HEK293T (cell line): ENCODE data around the gene SLC41A3.

Experiments
- CTCF ChIA-PET: fragments of 350-600 bp; formaldehyde crosslinking; extraction: SDS; loops from one replicate; lab custom pipeline; 2021; ENCODE audit warnings: antibody characterized with exemption, inconsistent platforms; lab: Yijun Ruan, JAX
- POLR2A ChIA-PET: fragments of 350-600 bp; formaldehyde crosslinking; extraction: SDS; loops from one replicate; lab custom pipeline; 2020; ENCODE audit warnings: antibody characterized with exemption, inconsistent platforms; lab: Yijun Ruan, JAX
- DNase-seq: peaks from one replicate; pipeline ENCODE4 v3.0.0; 2012; ENCODE audit warnings: mixed read lengths; ENCODE audit errors: extremely low spot score
- ARNT ChIP-seq: fragments of 450-650 bp; IDR thresholded peaks from 2 replicates; pipeline ENCODE4 v1.6.1; 2017; ENCODE audit warnings: mild to moderate bottlenecking
- BHLHE40 ChIP-seq: fragments of 450-650 bp; IDR thresholded peaks from 2 replicates; pipeline ENCODE4 v1.6.1; 2016; ENCODE audit warnings: mild to moderate bottlenecking, moderate library complexity, borderline replicate concordance
- CTBP1 ChIP-seq: fragments of 450-650 bp; IDR thresholded peaks from 2 replicates; pipeline ENCODE4 v1.6.1; 2016; ENCODE audit warnings: borderline replicate concordance
- ELF4 ChIP-seq: fragments of 450-650 bp; IDR thresholded peaks from 2 replicates; pipeline ENCODE4 v1.6.1; 2017; ENCODE audit warnings: antibody characterized with exemption
- FOXA1 ChIP-seq: fragments of 450-650 bp; IDR thresholded peaks from 2 replicates; pipeline ENCODE4 v1.6.1; 2016; ENCODE audit warnings: mild to moderate bottlenecking
- FOXK2 ChIP-seq: fragments of 450-650 bp; IDR thresholded peaks from 2 replicates; pipeline ENCODE4 v1.6.1; 2016; ENCODE audit warnings: mild to moderate bottlenecking
- FOXM1 ChIP-seq: fragments of 450-650 bp; IDR thresholded peaks from 2 replicates; pipeline ENCODE4 v1.6.1; 2017; ENCODE audit warnings: mild to moderate bottlenecking, borderline replicate concordance
- HDGF ChIP-seq: fragments of 450-650 bp; IDR thresholded peaks from 2 replicates; pipeline ENCODE4 v1.6.1; 2017; ENCODE audit warnings: antibody characterized with exemption, borderline replicate concordance
- L3MBTL2 ChIP-seq: fragments of 450-650 bp; conservative IDR thresholded peaks from 2 replicates; pipeline ENCODE4 v1.6.1; 2016; ENCODE audit warnings: mild to moderate bottlenecking
- LEF1 ChIP-seq: fragments of 450-650 bp; IDR thresholded peaks from 2 replicates; pipeline ENCODE4 v1.6.1; 2017; ENCODE audit warnings: mild to moderate bottlenecking, borderline replicate concordance
- NFRKB ChIP-seq: fragments of 450-650 bp; IDR thresholded peaks from 2 replicates; pipeline ENCODE4 v1.6.1; 2016; ENCODE audit warnings: mild to moderate bottlenecking, moderate library complexity
- SP1 ChIP-seq: fragments of 450-650 bp; IDR thresholded peaks from 2 replicates; pipeline ENCODE4 v1.6.1; 2017
- SUZ12 ChIP-seq: fragments of 450-650 bp; IDR thresholded peaks from 2 replicates; pipeline ENCODE4 v1.6.1; 2016; ENCODE audit warnings: mild to moderate bottlenecking
- TARDBP ChIP-seq: fragments of 450-650 bp; IDR thresholded peaks from 2 replicates; pipeline ENCODE4 v1.6.1; 2016
- ZNF384 ChIP-seq: fragments of 450-650 bp; IDR thresholded peaks from 2 replicates; pipeline ENCODE4 v1.6.1; 2016
- TF ChIP-seq, protein P1 (sequence below): fragments of 450-650 bp; IDR thresholded peaks from 2 replicates; pipeline ENCODE4 v1.6.1; 2016

SLC41A3 gene

DNA sequence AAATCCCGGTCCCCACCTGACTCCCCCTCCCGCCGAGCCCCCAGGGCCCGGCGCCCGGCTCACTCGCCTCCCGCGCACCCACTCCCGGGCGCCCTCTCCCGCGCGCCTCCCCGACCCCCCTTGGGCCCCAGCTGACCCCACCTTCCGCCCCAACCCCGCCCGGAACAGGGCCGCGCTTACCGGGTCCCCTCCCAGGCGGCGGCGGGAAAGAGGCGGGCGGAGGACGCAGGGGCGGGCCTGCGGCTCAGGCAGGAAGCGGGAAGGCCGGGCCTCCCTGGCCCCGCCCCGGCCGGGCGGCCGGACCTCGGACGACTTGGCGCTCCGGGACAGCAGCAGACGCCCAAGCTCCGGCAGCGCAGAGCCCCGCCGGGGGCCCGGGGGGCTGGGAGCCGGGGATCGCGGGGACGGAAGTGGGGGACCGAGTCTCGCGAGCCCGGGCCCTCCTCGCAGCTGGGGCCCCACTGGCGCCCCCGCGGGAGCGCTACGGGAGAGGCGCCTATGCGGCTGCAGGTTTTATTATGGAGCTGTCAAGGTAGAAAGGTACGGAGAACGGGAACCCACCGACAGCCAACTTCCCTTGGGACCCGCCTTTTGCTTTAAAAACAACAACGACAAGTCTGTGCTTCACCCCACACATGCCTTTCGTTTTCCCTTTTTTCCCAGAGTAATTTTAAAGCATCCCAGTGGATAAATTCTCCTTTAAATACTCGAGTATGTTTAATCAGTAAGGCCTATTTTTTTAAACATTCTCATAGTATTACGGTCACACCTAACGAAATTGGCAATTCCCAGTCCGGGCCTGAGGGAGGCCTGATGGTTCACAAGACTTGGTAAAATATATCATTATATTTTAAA, at the start of gene SLC41A3:
Gene SLC41A3 (minus strand): TSS at position 212 of the 855 bp plus-strand sequence. CDS start 15,905 bp downstream, outside the sequence.
- POLR2A ChIA-PET, result interaction anchor here (1.2 to 1.4 kb wide), 3 partner anchors 16 to 19 kb away, joined by 3 to 4 read pairs (median 3); no protein-coding TSS in a partner anchor
- DNase-seq, result peak; percentile 86
- peak; percentile 16; the same call in 1 of the 2 replicates for TF ChIP-seq L3MBTL2
- TF ChIP-seq ARNT, result no peak
- CTCF ChIA-PET, result interaction anchor here (0.5 kb wide), 1 partner anchor 553 kb away, joined by 3 read pairs; no protein-coding TSS in a partner anchor

DNA sequence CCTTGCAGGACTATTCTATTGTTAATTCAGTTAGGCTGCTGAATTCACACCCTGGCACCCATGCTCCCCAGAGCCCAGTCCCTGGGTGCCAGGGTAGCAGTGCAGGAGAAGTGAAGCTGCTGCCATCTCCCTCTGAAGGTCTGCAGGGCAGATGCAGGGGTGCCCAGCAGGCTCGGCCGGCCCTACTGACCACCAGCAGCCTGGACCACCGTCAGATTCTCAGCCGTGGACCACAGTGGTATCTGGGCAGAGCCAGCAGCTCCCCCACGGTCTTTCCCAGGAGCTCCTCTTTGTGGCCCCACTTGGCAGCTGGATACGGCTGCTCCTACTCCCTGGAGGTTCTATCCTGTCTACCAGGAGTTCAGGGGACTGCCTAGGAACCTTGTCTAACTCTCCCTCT, 49.7 kb upstream of the SLC41A3 start:
- CTCF ChIA-PET, result interaction anchor here (0.7 to 1.8 kb wide), 7 partner anchors 9 to 204 kb away, joined by 3 to 6 read pairs (median 4); no protein-coding TSS in a partner anchor
- TF ChIP-seq FOXA1, result no peak
- TF ChIP-seq L3MBTL2, result no peak
- TF ChIP-seq NFRKB, result no peak
- POLR2A ChIA-PET, result interaction anchor here (1.0 kb wide), 1 partner anchor 79 kb away, joined by 3 read pairs; no protein-coding TSS in a partner anchor
- DNase-seq, result no peak

DNA sequence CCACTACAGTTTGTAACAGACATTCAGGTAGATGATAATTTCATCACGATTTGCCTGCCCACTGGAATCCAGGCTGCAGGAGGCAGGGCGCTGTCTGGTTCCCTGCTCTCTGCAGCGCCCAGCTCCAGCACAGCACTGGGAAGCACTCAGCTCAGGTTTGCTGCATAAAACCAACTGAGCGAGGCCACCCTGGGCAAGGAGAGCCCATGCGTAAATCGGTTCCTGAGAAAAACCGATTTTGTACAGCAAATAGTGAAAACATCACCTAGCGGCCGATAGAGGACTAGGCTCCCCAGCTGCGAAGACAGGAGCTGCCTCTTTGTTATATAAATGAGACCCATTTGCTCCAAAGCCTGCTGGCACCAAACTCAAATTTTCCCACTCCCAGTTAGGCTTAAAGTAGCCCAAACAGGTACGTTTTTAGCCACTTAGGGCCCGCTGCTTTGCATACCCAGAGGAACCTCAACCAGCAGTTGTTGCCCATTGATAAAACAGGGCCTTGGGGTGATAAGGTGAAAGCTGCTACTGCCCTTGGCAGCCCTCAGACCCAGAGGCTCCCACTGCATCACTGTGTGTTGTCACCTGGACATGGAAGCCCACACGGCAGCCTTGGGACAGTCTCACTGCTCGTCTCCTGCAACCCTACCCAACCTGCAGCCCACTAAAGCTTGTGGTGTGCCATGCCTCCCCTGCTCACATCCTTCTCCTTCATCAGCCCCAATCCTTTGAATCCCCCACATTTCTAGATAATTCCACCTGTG, 49.0 kb upstream of the SLC41A3 start:
- no peak for DNase-seq
- ChIA-PET CTCF (interaction anchor here (0.6 to 1.8 kb wide), 8 partner anchors 8 to 204 kb away, joined by 3 to 6 read pairs (median 4); no protein-coding TSS in a partner anchor), POLR2A (no interaction called here)
- no peak for TF ChIP-seq FOXM1
- TF ChIP-seq NFRKB, result no peak
- TF ChIP-seq FOXK2, result no peak
- TF ChIP-seq FOXA1, result no peak
- TF ChIP-seq SUZ12, result no peak
- TF ChIP-seq, protein P1, sequence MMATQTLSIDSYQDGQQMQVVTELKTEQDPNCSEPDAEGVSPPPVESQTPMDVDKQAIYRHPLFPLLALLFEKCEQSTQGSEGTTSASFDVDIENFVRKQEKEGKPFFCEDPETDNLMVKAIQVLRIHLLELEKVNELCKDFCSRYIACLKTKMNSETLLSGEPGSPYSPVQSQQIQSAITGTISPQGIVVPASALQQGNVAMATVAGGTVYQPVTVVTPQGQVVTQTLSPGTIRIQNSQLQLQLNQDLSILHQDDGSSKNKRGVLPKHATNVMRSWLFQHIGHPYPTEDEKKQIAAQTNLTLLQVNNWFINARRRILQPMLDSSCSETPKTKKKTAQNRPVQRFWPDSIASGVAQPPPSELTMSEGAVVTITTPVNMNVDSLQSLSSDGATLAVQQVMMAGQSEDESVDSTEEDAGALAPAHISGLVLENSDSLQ, result no peak
- TF ChIP-seq ZNF384, result no peak
- no peak for TF ChIP-seq ARNT
- no peak for TF ChIP-seq SP1
- TF ChIP-seq L3MBTL2, result no peak
- TF ChIP-seq ELF4, result no peak
- TF ChIP-seq TARDBP, result no peak
- TF ChIP-seq CTBP1, result no peak
- TF ChIP-seq LEF1, result no peak
- no peak for TF ChIP-seq BHLHE40
- no peak for TF ChIP-seq HDGF

DNA sequence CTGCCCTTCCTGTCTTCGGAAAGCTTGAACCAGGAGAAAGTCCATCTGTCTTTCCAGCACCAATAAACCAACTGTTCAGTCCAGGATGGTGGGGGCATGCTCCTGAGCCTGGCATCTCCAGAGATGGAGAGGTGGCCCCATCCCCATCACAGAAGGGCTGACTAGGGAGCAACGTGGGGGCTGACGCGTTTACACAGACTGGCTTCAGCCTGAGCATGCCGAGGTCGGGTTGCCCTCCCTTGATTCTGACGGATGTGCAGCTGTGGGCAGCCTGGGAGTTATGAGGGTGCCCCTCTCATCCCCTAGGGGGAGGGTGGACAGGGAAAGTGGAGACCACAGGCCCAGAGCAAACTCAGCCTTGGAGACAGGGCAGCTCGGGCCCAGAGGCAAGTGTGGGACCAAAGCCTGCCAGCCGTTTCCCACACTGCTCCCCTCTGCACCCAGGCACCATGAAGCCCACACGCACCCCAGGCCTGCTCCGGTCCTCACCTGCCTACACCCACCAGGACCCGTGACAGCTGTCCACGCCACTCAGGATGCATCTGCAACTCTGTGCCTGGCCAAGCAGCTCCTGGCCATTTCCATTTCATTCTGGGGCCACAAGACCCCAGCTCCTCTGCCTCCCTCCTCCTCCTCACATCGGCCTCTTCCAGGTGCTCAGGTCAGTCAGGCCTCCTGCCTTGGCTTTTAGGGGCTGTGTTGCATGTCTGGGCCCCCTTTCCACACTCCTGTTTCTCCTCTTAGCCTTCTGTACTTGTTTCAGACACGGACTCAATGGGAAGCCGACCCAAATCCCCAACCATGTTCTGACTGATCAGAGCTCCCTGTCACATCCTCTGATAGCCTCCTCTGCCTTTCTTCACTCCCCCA, 48.2 kb upstream of the SLC41A3 start:
- DNase-seq, result no peak
- CTCF ChIA-PET, result interaction anchor here (0.6 to 1.8 kb wide), 4 partner anchors 14 to 80 kb away, joined by 3 to 4 read pairs (median 3); no protein-coding TSS in a partner anchor
- POLR2A ChIA-PET, result no interaction called here
- TF ChIP-seq L3MBTL2, result no peak
- TF ChIP-seq, protein P1, result no peak
- no peak for TF ChIP-seq ARNT
- no peak for TF ChIP-seq SP1
- no peak for TF ChIP-seq FOXM1
- TF ChIP-seq NFRKB, result no peak
- TF ChIP-seq ELF4, result no peak
- TF ChIP-seq SUZ12, result no peak
- TF ChIP-seq FOXK2, result no peak
- TF ChIP-seq FOXA1, result no peak

DNA sequence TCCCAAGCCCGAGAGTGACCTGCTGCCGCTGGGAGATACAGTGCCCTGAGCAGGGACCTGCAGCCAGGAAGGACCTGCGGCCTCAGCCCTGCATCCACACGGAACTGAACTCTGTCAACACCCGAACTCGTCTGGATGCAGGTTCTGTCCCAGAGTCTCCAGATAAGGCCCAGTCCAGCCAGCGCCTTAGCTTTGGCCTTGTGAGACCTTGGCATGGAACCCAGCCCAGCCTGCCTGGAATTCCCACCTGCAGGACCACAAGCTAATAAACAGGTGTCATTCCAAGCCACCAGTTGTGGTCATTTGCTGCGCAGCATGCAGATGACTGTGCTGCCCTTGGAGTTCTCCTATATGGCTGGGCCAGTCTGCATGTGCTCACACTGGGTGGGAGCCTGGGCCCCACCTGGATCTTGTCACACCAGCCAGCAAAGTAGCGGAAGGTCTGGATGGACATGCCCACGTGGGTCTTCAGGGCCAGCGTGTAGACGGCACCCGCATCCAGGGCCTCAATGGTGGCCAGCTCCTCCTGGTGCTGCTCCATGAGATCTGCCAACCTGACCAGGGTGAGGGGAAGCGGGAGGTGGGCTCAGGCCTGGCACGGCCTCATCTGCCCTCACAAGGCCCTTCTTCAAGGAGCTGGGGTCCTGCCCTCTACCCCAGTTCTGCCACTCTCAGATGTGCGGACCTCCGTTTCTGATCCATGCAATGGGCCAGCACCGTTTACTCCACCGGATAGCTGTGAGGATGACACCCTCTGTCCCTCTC, 47.2 kb upstream of the SLC41A3 start:
- DNase-seq, result no peak
- TF ChIP-seq, protein P1, result no peak
- no peak for TF ChIP-seq CTBP1
- TF ChIP-seq L3MBTL2, result no peak
- no peak for TF ChIP-seq NFRKB
- TF ChIP-seq FOXA1, result no peak
- TF ChIP-seq FOXK2, result no peak
- no peak for TF ChIP-seq HDGF
- ChIA-PET POLR2A (no interaction called here), CTCF (no interaction called here)
